Activated CD4-positive, alpha-beta T cell treated with anti-CD3 and anti-CD28 coated beads, Interleukin-2, amount 50 U/mL, for 24 hours (primary cell): ENCODE data around the gene ZNF438.
"Not testable (repeated sequence)": the region's sequence is repeated elsewhere in the genome, so short reads cannot be mapped to it uniquely, and the experiment has no call there.

ENCODE experiments used
- DNase-seq, 2 donors: peaks; one replicate each; pipeline ENCODE4 v3.0.0-alpha.2; 2020; ENCODE audit warnings: low read depth in 1 of 2, low spot score in 1 of 2

Gene ZNF438

DNA sequence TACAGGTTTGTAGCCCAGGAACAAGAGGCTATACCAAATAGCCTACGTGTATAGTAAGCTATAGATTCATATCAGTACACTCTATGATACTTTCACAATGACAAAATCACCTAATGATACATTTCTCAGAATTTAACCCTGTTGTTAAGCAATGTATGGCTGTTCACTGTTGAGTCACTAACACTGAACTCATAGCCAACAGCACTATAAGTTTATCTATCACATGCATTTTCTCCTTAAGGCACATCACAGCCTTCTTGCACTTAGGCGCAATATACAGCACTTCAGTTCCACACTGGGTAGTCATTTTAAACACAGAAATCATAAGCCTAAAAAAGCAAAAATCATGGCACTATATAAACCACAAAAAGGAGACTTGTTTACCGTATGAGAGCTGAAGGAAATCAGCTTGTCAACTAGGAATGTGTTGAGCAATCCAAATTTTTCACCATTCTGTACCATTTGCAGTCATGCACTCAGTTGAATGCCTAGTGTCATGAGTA lies 45.6 kb downstream of the ZNF438 start:
- no peak for DNase-seq

DNA sequence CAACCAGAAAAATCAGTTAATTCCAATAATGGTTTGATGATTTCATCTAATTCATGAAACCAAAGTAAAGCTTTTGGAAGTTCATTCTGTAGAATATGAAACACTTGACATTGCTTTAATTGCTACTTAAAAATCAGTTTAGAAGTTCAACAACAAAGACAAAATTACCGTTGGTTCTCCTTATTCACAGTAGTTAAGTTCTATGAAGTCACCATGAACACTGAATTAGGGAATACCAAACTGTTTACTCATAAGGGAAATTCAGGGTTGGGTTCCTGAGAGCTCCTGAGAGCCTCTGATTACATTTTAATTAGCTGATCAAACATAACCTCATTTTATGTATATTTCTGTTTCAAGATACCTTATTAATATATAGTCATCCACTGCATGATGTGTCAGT lies 46.2 kb downstream of the ZNF438 start:
- DNase-seq = no peak

GRCh38 chr10:30984563-30985328 lies 46.9 kb downstream of the ZNF438 start:
- no peak for DNase-seq

- not testable (repeated sequence) for DNase-seq
Measured at GRCh38 chr10:30983209-30983608, 48.5 kb downstream of the ZNF438 start.

DNA sequence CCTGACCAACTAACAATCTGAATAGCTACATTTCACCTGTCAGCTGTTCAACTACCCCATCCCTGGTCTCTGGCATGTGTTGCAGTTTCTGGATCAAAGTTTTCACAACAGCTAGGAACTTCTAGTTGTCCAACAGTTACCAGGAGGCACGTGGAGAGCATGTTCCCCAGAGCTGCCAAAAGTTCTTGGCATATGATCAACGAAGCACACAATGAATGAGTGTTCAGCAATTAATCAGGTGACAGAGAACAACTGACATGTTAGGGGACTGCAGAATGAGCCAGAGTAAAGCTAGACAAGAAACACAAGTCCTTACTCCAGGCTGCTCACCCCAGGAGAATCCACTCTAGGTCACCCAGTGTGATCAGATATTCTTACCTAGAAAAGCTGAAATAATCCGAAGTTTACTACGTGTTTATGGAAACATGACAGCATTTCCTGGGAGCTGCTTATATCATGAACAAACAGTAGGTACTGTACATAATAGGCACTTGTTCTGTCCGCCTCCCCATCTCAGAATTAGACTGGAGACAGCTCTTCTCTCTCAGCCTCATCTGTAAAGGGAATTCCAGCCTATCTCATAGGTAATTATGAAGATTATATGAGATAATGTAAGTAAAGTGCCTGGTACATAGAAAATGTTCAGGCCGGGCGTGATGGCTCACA lies 50.6 kb downstream of the ZNF438 start:
- no peak for DNase-seq

DNA sequence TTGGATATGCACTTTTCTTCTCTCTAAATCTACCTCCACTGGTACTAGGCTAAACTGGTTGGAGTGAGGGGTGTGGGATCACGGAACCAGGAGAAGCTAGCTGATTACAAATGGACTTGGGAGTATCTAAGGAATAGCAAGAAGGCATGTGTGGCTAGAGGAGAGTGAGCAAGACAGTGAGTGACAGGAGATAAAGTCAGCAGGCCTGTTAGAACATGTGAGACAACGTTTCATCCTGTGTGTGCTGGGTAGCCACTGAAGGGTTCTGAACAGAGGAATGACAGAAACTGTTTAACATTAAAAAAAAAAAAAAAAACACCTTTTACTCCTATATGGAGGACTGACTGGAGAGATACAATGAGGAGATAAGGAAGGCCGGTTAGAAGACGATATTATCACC lies 51.7 kb downstream of the ZNF438 start:
- DNase-seq = no peak

- DNase-seq = no peak
Measured at GRCh38 chr10:30978843-30979242, 52.8 kb downstream of the ZNF438 start.

- no peak for DNase-seq
Measured at GRCh38 chr10:30977385-30977784, 54.3 kb downstream of the ZNF438 start.

DNA sequence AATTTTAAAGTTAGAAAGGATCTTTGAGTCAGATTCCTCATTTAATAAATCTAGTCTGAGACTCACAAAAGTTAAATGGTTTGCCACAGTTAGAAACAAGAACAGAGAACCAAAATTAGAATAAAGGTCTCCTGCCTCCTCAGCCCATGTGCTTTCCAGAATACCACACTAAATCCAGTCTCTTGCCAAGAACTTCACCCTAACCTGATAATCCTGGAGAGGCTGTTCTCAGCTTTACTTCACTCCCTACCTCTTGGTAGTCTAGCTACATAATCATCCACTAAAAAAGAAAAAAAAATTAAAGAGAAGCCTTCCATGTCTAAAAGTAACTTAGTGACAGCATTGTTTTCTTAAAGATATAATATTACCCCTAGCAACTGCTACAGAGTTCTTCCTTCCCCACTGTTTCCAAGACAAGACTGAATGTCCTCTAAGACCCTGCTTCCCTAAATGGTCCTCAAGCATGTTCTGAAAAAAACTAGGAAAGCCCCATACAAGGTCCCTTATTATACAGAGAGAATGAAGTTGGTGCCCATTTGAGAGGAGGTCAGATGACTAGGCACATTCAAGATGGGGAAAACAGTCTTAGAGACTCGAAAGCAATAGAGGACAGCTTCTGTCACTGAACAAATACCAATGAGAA lies 56.8 kb downstream of the ZNF438 start:
- DNase-seq = no peak

- DNase-seq = no peak
Measured at GRCh38 chr10:30974355-30974754, 57.3 kb downstream of the ZNF438 start.

DNA sequence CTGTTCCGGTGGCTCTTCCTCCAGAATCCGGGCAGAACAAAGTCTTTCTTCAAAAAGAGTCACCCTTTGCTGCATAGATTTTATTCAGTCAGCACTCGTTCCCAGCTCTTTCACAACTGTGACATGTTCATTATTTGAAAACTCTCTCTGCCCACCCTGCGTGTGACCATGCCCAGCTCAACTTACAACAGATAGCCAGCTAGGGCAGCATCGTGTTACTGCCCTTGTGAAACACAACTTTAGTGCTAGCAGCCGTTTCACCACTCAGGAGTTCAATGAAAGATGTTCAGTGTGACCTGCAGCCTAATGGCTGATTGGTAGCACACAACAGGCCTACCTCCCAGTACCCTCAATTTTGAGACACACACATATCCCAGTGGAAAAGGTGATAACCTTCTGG lies 57.9 kb downstream of the ZNF438 start:
- DNase-seq = no peak

DNA sequence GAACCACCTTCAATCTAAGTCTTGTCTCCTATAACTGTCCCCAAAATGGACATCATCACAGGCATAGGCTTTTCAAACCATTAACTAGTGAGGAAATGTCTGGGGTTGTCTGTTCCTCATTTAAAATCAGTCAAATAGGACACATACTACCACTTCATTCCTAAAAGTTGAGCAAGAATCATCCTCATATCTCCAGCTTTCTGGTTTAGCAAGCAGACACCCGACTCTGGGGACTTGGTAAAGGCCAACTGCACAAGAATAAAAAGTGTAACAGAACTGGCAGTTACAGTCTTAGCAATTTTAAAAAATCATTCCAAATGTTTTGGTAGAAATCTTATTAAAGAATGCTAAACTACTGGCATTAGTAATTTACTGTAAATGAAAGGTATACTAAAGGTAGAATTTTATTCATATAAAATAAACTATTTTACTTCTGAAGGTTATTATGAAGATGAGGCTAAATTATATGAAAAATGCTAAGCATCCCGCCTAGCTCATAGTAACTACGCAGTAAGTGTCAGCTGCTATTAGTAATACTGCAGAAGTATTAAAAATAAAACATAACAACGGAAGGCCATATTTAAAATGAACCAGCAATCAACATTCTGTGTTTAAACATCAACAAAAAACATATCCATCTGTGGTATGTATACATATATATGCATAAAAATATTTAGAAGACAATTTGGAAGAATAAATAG lies 60.8 kb downstream of the ZNF438 start:
- DNase-seq = no peak

DNA sequence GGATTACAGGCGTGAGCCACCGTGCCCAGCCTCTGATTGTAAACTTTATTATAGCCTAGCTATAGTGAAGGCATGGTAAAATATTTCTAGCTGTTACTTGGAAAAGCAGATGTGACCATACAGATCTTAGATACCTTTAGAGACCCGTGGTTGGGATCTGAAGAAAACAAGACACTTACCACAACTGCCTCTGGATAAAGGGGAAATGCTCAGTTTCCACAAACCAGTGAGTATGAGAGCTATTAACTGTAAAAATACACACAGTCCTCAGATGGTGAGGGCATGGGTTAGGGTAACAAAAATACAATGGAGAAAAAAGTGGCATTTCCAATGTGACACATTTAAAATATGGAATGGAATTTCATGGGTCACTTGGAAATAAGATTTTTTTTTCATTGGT lies 63.0 kb downstream of the ZNF438 start:
- no peak for DNase-seq

DNA sequence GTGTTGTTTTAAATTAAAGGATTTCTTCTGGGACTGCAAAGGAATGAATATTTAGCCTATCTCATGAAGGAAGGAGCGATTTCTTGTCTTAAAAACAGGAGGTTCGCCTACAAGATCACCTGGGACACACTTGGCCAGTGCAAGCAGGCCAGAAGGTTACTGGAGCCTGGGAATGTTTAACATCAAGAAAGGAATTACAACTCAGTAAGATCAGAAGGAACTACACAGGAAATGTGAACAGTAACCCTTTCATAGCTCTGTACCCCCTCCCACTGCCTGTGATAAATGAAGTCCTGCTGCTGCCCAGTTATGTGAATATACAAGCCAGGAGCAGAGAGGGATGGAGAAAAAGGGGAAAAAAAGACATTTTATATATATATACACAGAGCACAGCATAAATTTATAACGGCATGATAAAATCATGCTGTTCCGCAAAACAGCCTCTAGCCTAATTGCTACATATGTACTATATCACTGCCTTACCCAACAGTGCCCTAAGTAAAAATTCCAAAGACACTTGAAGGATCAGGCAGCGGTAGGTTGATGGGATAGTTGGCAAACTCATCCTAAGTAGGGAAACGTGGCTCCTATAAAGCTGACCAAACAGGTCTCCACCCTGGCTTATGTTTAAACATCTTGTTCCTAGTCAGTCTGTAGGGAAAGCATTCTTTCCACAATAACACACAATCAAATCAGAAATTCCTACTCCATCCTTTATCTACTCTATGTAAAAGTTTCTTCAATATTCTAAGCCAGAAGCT lies 63.8 kb downstream of the ZNF438 start:
- DNase-seq = no peak

GRCh38 chr10:30963992-30964930 lies 67.4 kb downstream of the ZNF438 start:
- DNase-seq = no peak

GRCh38 chr10:30962522-30962921 lies 69.1 kb downstream of the ZNF438 start:
- DNase-seq = no peak

GRCh38 chr10:30959836-30960210 lies 71.8 kb downstream of the ZNF438 start:
- no peak for DNase-seq

DNA sequence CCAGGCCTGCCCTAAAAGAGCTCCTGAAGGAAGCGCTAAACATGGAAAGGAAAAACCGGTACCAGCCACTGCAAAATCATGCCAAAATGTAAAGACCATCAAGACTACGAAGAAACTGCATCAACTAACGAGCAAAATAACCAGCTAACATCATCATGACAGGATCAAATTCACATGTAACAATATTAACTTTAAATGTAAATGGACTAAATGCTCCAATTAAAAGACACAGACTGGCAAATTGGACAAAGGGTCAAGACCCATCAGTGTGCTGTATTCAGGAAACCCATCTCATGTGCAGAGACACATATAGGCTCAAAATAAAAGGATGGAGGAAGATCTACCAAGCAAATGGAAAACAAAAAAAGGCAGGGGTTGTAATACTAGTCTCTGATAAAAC lies 82.4 kb downstream of the ZNF438 start:
- not testable (repeated sequence) for DNase-seq

GRCh38 chr10:30944005-30944404 lies 87.7 kb downstream of the ZNF438 start:
- DNase-seq = no peak

- no peak for DNase-seq
Measured at GRCh38 chr10:30943451-30943850, 88.2 kb downstream of the ZNF438 start.
